K562 (cell line): ENCODE measurements around the gene GPER1. TPM values are rescaled to one million over a fixed set of nuclear protein-coding genes. Genes with fewer than 3 reads are reported as not detected.

ENCODE experiments used
- ARNT ChIP-seq, 2 experiments: fragments of 450-650 bp; IDR thresholded peaks; 2 replicates each; pipeline ENCODE4 v1.6.1; 2016; ENCODE audit warnings: mild to moderate bottlenecking in 1 of 2
- EP300 ChIP-seq: IDR thresholded peaks from 2 replicates; pipeline ENCODE4 v1.6.1; 2012; ENCODE audit warnings: low read length, improper control_type of control experiment
- PML ChIP-seq: IDR thresholded peaks from 2 replicates; pipeline ENCODE4 v1.6.1; 2012; ENCODE audit warnings: low read length, inconsistent platforms
- SMAD3 ChIP-seq: fragments of 450-650 bp; formaldehyde crosslinking; conservative IDR thresholded peaks from 2 replicates; pipeline ENCODE4 v1.4.0; 2020; ENCODE audit warnings: mild to moderate bottlenecking
- SOX6 ChIP-seq: fragments of 450-650 bp; IDR thresholded peaks from 2 replicates; pipeline ENCODE4 v1.6.1; 2014; ENCODE audit warnings: mild to moderate bottlenecking
- SRF ChIP-seq, 2 experiments: fragments of 250-450, 450-650 bp in 1 of 2; sonication (Bioruptor Pico) in 1 of 2; sonication (generic) in 1 of 2; formaldehyde crosslinking; IDR thresholded peaks; 2 replicates each; pipeline versions ENCODE4 v1.5.0 to v1.5.1; 2020 to 2022; ENCODE audit warnings: mild to moderate bottlenecking in 1 of 2, missing genetic modification reagents in 1 of 2
- ZFP30 ChIP-seq: fragments of 250-450 bp; sonication (Bioruptor Pico); IDR thresholded peaks from 2 replicates; pipeline ENCODE4 v1.8.0; 2022; ENCODE audit warnings: moderate library complexity, mild to moderate bottlenecking, inconsistent platforms, borderline replicate concordance
- ZFPM2 ChIP-seq: fragments of 250-450 bp; sonication (Bioruptor Pico); IDR thresholded peaks from 2 replicates; pipeline ENCODE4 v1.5.1; 2022; ENCODE audit warnings: mild to moderate bottlenecking
- ZNF239 ChIP-seq: fragments of 250-450 bp; sonication (Bioruptor Pico); IDR thresholded peaks from 2 replicates; pipeline ENCODE4 v1.4.0; 2020; ENCODE audit warnings: mild to moderate bottlenecking
- polyA plus RNA-seq, 8 experiments: library from polyadenylated mRNA; depleted of rRNA in 4 of 8; stranded (reverse) in 5 of 8; unstranded in 3 of 8; fragments of >200 nt; fragmentation: Nextera tagmentation in 2 of 8; fragmentation: Illumina TruSeq in 1 of 8; extraction: Ambion mirVana in 2 of 8; extraction: Trizol in 1 of 8; gene quantifications; 2 replicates each; pipeline versions ENCODE4 v1.2.1 to v1.2.3, GENCODE V29; 2011 to 2014; ENCODE audit warnings: inconsistent platforms in 1 of 8, missing spikeins in 1 of 8
- total RNA-seq, 7 experiments: library from RNA; depleted of rRNA in 6 of 7; stranded (reverse); fragments of >200 nt in 6 of 7; fragmentation: Illumina TruSeq in 2 of 7; extraction: Trizol in 2 of 7; gene quantifications; 2 replicates each; pipeline versions ENCODE4 v1.2.1 to v1.2.3, GENCODE V29; 2011 to 2021; ENCODE audit warnings: low replicate concordance in 1 of 7
- TF ChIP-seq, protein P1 (sequence below): sonication (generic); formaldehyde crosslinking; IDR thresholded peaks from 2 replicates; pipeline ENCODE4 v1.8.1; 2022; ENCODE audit warnings: missing genetic modification reagents
- TF ChIP-seq, protein P2 (sequence below), 3 experiments: fragments of 200-800 bp in 1 of 3; fragments of 250-450 bp in 1 of 3; fragments of 450-650 bp in 1 of 3; sonication (Bioruptor Pico) in 1 of 3; sonication (Bioruptor generic) in 1 of 3; formaldehyde crosslinking in 1 of 3; IDR thresholded peaks; 2 replicates each; pipeline versions ENCODE4 v1.6.1 to v1.8.0; 2016 to 2022; ENCODE audit warnings: mild to moderate bottlenecking in 2 of 3, missing genetic modification characterization in 2 of 3, missing compliant biosample characterization in 1 of 3, moderate library complexity in 1 of 3
- TF ChIP-seq, protein P3 (sequence below): fragments of 200-800 bp; sonication (Bioruptor generic); IDR thresholded peaks from 2 replicates; pipeline ENCODE4 v1.6.1; 2017; ENCODE audit warnings: missing genetic modification characterization, missing compliant biosample characterization
- TF ChIP-seq, protein P4 (sequence below): fragments of 250-450 bp; sonication (Bioruptor Pico); IDR thresholded peaks from 2 replicates; pipeline ENCODE4 v1.4.0; 2020; ENCODE audit warnings: borderline replicate concordance
- TF ChIP-seq, protein P5 (sequence below): fragments of 450-650 bp; IDR thresholded peaks from 2 replicates; pipeline ENCODE4 v1.6.1; 2018; ENCODE audit not compliant: partially characterized antibody

Gene GPER1
- total and polyA plus RNA-seq, 9 of the 15 experiments (the other 6 are each of a cell fraction or from before 2014, with no cell fraction given), result 0.04 to 0.09 (median 0.08) TPM; not detected in 6

DNA sequence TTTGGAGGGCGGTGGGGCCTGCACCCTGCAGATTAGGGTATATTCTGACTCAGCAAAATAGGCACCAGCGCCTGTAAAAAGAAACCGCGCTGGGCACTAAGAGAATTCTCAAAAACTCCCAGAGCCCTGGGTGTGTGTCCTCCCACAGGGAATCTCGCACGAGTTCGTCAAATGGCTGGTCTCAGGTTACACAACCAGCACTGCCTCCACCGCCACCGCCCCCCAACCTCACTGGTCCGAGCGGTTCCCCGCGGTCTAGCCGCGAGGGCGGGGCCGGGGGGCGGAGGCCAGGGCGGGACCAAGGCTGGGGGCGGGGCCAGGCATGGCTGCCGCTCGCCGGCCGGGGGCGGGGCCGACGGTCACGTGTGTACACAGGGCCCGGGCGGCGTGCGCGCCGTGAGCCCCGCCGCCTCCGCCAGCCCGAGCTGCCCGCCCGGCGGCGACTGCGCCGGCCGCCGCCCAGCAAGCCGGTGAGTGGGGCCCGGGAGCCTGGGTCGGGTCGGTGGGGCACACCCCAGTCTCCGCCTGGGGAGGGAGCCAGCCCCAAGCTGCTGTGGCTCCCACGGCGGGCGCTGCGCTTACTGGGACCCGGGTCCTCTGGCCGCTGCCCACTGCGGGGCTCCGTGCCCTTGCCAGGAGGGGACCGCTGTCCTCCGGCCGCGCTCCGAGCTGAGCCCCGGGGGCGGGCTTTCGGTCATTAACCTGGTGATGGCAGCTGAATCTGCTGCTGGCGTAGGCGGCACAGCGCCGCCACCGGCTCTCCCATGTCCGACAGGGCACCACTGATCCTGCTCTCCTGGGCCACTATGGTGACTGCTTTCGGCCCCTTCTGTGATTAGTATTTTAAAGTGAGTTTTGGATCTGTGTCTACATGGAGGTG is 43.5 kb upstream of the GPER1 start, which contains the start of gene GPR146 (continued):
- TF ChIP-seq ZNF239 (CRISPR knock-in tag) (no peak), PML (peak; percentile 66; the same call in 1 of the 2 replicates), ZFP30 (CRISPR knock-in tag) (no peak), ARNT (IDR thresholded peaks at IDR 0.05) (0 out of 4 replicates have a peak, but pooled peaks of 1 of the 2 experiments have one; percentile 2), ZFPM2 (CRISPR knock-in tag) (no peak), EP300 (peak; percentile 83), SMAD3 (CRISPR knock-in tag) (no peak), SRF (CRISPR knock-in tag; IDR thresholded peaks at IDR 0.05) (peak in 1 of 2 experiments; percentile 47; a peak in 2 of 4 replicates), SOX6 (peak; percentile 45; the same call in 1 of the 2 replicates)
- TF ChIP-seq, protein P1, sequence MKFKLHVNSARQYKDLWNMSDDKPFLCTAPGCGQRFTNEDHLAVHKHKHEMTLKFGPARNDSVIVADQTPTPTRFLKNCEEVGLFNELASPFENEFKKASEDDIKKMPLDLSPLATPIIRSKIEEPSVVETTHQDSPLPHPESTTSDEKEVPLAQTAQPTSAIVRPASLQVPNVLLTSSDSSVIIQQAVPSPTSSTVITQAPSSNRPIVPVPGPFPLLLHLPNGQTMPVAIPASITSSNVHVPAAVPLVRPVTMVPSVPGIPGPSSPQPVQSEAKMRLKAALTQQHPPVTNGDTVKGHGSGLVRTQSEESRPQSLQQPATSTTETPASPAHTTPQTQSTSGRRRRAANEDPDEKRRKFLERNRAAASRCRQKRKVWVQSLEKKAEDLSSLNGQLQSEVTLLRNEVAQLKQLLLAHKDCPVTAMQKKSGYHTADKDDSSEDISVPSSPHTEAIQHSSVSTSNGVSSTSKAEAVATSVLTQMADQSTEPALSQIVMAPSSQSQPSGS, result no peak
- TF ChIP-seq, protein P2, sequence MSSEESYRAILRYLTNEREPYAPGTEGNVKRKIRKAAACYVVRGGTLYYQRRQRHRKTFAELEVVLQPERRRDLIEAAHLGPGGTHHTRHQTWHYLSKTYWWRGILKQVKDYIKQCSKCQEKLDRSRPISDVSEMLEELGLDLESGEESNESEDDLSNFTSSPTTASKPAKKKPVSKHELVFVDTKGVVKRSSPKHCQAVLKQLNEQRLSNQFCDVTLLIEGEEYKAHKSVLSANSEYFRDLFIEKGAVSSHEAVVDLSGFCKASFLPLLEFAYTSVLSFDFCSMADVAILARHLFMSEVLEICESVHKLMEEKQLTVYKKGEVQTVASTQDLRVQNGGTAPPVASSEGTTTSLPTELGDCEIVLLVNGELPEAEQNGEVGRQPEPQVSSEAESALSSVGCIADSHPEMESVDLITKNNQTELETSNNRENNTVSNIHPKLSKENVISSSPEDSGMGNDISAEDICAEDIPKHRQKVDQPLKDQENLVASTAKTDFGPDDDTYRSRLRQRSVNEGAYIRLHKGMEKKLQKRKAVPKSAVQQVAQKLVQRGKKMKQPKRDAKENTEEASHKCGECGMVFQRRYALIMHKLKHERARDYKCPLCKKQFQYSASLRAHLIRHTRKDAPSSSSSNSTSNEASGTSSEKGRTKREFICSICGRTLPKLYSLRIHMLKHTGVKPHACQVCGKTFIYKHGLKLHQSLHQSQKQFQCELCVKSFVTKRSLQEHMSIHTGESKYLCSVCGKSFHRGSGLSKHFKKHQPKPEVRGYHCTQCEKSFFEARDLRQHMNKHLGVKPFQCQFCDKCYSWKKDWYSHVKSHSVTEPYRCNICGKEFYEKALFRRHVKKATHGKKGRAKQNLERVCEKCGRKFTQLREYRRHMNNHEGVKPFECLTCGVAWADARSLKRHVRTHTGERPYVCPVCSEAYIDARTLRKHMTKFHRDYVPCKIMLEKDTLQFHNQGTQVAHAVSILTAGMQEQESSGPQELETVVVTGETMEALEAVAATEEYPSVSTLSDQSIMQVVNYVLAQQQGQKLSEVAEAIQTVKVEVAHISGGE (CRISPR knock-in tag; IDR thresholded peaks at IDR 0.05), result peak in 1 of 3 experiments; percentile 2; a peak in 1 of 6 replicates
- TF ChIP-seq, protein P3, sequence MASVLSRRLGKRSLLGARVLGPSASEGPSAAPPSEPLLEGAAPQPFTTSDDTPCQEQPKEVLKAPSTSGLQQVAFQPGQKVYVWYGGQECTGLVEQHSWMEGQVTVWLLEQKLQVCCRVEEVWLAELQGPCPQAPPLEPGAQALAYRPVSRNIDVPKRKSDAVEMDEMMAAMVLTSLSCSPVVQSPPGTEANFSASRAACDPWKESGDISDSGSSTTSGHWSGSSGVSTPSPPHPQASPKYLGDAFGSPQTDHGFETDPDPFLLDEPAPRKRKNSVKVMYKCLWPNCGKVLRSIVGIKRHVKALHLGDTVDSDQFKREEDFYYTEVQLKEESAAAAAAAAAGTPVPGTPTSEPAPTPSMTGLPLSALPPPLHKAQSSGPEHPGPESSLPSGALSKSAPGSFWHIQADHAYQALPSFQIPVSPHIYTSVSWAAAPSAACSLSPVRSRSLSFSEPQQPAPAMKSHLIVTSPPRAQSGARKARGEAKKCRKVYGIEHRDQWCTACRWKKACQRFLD, result no peak
- TF ChIP-seq, protein P4, sequence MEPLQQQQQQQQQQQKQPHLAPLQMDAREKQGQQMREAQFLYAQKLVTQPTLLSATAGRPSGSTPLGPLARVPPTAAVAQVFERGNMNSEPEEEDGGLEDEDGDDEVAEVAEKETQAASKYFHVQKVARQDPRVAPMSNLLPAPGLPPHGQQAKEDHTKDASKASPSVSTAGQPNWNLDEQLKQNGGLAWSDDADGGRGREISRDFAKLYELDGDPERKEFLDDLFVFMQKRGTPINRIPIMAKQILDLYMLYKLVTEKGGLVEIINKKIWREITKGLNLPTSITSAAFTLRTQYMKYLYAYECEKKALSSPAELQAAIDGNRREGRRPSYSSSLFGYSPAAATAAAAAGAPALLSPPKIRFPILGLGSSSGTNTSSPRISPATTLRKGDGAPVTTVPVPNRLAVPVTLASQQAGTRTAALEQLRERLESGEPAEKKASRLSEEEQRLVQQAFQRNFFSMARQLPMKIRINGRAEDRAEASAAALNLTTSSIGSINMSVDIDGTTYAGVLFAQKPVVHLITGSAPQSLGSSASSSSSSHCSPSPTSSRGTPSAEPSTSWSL (CRISPR knock-in tag), result no peak
- TF ChIP-seq, protein P5, sequence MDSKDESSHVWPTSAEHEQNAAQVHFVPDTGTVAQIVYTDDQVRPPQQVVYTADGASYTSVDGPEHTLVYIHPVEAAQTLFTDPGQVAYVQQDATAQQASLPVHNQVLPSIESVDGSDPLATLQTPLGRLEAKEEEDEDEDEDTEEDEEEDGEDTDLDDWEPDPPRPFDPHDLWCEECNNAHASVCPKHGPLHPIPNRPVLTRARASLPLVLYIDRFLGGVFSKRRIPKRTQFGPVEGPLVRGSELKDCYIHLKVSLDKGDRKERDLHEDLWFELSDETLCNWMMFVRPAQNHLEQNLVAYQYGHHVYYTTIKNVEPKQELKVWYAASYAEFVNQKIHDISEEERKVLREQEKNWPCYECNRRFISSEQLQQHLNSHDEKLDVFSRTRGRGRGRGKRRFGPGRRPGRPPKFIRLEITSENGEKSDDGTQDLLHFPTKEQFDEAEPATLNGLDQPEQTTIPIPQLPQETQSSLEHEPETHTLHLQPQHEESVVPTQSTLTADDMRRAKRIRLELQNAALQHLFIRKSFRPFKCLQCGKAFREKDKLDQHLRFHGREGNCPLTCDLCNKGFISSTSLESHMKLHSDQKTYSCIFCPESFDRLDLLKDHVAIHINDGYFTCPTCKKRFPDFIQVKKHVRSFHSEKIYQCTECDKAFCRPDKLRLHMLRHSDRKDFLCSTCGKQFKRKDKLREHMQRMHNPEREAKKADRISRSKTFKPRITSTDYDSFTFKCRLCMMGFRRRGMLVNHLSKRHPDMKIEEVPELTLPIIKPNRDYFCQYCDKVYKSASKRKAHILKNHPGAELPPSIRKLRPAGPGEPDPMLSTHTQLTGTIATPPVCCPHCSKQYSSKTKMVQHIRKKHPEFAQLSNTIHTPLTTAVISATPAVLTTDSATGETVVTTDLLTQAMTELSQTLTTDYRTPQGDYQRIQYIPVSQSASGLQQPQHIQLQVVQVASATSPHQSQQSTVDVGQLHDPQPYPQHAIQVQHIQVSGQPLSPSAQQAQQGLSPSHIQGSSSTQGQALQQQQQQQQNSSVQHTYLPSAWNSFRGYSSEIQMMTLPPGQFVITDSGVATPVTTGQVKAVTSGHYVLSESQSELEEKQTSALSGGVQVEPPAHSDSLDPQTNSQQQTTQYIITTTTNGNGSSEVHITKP, result no peak
